GM23338 (cell line): ENCODE results near the gene TEX14. TPM values are rescaled to one million over a fixed set of nuclear protein-coding genes. Genes with fewer than 3 reads are reported as not detected.

Source experiments
- CREB1 ChIP-seq: fragments of 250-450 bp; sonication (Bioruptor Pico); IDR thresholded peaks from 2 replicates; pipeline ENCODE4 v1.5.0; 2020; ENCODE audit warnings: low read depth, mild to moderate bottlenecking, moderate library complexity
- EZH2 ChIP-seq: fragments of 200-600 bp; sonication (generic); IDR thresholded peaks from one replicate; pipeline ENCODE4 v1.8.0; 2017; ENCODE audit warnings: antibody characterized with exemption, mild to moderate bottlenecking, low read depth; ENCODE audit not compliant: unreplicated experiment
- NANOG ChIP-seq: IDR thresholded peaks from 2 replicates; pipeline ENCODE4 v1.6.1; 2016; ENCODE audit warnings: antibody characterized with exemption, borderline replicate concordance
- ZNF114 ChIP-seq: fragments of 250-450 bp; sonication (Bioruptor Pico); IDR thresholded peaks from 2 replicates; pipeline ENCODE4 v1.5.0; 2020; ENCODE audit warnings: mild to moderate bottlenecking, moderate library complexity
- polyA plus RNA-seq: library from polyadenylated mRNA; unstranded; fragments of >200 nt; fragmentation: Nextera tagmentation; extraction: Ambion mirVana; gene quantifications from 2 replicates; pipeline ENCODE4 v1.2.1, GENCODE V29; 2016
- total RNA-seq: library from RNA; depleted of rRNA; stranded (reverse); fragments of >200 nt; shearing (Covaris generic); gene quantifications from 2 replicates; pipeline ENCODE4 v1.2.3, GENCODE V29; 2014
- TF ChIP-seq, protein P1 (sequence below): fragments of 250-450 bp; sonication (Bioruptor Pico); IDR thresholded peaks from 2 replicates; pipeline ENCODE4 v1.5.0; 2020; ENCODE audit warnings: mild to moderate bottlenecking, moderate library complexity
- TF ChIP-seq, protein P2 (sequence below): IDR thresholded peaks from 2 replicates; pipeline ENCODE4 v1.6.1; 2016; ENCODE audit warnings: antibody characterized with exemption
- TF ChIP-seq, protein P3 (sequence below): IDR thresholded peaks from one replicate; pipeline ENCODE4 v1.6.1; 2018; ENCODE audit warnings: antibody characterized with exemption; ENCODE audit not compliant: unreplicated experiment

TEX14 gene
- total and polyA plus RNA-seq, 2 experiments from 2014 or later = 0.80 to 2.6 TPM

DNA sequence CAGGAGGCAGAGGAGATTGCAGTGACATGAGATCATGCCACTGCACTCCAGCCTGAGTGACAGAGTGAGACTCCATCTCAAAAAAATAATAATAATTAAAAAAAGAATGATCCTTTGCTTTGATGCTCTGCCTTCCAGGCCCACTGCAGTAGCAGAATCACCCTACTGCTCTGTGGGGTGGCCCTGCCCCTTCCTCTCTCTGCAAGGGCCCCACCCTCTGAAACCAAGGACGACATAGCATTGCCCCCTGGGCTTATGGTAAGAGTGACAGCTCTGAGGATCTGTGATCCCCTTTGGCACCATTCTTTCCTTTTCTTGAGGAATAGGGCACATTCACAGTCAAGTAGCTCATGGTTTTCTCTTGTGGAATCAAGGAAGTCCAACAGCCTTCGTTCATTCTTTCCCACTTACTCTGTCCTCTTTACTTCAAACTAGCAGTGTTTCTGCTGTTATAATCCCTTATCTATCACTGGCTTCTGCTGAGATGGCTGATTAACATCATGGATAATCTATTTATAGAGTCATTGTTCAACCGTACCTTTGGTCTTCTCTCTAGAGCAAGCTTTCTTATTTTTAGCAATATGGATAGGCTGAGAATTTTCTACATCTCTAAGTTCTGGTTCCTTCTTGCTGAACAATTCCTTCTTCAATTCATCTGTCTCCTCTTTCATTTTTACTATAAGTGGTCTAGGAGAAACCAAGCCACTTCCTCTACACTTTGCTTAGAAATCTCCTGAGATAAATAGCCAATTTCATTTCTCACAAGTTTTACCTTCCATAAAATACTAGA, 14.7 kb upstream of the TEX14 start (continued):
- TF ChIP-seq, protein P1, sequence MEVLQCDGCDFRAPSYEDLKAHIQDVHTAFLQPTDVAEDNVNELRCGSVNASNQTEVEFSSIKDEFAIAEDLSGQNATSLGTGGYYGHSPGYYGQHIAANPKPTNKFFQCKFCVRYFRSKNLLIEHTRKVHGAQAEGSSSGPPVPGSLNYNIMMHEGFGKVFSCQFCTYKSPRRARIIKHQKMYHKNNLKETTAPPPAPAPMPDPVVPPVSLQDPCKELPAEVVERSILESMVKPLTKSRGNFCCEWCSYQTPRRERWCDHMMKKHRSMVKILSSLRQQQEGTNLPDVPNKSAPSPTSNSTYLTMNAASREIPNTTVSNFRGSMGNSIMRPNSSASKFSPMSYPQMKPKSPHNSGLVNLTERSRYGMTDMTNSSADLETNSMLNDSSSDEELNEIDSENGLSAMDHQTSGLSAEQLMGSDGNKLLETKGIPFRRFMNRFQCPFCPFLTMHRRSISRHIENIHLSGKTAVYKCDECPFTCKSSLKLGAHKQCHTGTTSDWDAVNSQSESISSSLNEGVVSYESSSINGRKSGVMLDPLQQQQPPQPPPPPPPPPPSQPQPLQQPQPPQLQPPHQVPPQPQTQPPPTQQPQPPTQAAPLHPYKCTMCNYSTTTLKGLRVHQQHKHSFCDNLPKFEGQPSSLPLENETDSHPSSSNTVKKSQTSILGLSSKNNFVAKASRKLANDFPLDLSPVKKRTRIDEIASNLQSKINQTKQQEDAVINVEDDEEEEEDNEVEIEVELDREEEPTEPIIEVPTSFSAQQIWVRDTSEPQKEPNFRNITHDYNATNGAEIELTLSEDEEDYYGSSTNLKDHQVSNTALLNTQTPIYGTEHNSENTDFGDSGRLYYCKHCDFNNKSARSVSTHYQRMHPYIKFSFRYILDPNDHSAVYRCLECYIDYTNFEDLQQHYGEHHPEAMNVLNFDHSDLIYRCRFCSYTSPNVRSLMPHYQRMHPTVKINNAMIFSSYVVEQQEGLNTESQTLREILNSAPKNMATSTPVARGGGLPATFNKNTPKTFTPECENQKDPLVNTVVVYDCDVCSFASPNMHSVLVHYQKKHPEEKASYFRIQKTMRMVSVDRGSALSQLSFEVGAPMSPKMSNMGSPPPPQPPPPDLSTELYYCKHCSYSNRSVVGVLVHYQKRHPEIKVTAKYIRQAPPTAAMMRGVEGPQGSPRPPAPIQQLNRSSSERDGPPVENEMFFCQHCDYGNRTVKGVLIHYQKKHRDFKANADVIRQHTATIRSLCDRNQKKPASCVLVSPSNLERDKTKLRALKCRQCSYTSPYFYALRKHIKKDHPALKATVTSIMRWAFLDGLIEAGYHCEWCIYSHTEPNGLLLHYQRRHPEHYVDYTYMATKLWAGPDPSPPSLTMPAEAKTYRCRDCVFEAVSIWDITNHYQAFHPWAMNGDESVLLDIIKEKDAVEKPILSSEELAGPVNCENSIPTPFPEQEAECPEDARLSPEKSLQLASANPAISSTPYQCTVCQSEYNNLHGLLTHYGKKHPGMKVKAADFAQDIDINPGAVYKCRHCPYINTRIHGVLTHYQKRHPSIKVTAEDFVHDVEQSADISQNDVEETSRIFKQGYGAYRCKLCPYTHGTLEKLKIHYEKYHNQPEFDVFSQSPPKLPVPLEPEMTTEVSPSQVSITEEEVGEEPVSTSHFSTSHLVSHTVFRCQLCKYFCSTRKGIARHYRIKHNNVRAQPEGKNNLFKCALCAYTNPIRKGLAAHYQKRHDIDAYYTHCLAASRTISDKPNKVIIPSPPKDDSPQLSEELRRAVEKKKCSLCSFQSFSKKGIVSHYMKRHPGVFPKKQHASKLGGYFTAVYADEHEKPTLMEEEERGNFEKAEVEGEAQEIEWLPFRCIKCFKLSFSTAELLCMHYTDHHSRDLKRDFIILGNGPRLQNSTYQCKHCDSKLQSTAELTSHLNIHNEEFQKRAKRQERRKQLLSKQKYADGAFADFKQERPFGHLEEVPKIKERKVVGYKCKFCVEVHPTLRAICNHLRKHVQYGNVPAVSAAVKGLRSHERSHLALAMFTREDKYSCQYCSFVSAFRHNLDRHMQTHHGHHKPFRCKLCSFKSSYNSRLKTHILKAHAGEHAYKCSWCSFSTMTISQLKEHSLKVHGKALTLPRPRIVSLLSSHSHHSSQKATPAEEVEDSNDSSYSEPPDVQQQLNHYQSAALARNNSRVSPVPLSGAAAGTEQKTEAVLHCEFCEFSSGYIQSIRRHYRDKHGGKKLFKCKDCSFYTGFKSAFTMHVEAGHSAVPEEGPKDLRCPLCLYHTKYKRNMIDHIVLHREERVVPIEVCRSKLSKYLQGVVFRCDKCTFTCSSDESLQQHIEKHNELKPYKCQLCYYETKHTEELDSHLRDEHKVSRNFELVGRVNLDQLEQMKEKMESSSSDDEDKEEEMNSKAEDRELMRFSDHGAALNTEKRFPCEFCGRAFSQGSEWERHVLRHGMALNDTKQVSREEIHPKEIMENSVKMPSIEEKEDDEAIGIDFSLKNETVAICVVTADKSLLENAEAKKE (CRISPR knock-in tag) = no peak
- TF ChIP-seq CREB1 (CRISPR knock-in tag) (no peak), EZH2 (no peak), NANOG (no peak), ZNF114 (CRISPR knock-in tag) (no peak)
- TF ChIP-seq, protein P2, sequence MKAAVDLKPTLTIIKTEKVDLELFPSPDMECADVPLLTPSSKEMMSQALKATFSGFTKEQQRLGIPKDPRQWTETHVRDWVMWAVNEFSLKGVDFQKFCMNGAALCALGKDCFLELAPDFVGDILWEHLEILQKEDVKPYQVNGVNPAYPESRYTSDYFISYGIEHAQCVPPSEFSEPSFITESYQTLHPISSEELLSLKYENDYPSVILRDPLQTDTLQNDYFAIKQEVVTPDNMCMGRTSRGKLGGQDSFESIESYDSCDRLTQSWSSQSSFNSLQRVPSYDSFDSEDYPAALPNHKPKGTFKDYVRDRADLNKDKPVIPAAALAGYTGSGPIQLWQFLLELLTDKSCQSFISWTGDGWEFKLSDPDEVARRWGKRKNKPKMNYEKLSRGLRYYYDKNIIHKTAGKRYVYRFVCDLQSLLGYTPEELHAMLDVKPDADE = no peak
- TF ChIP-seq, protein P3, sequence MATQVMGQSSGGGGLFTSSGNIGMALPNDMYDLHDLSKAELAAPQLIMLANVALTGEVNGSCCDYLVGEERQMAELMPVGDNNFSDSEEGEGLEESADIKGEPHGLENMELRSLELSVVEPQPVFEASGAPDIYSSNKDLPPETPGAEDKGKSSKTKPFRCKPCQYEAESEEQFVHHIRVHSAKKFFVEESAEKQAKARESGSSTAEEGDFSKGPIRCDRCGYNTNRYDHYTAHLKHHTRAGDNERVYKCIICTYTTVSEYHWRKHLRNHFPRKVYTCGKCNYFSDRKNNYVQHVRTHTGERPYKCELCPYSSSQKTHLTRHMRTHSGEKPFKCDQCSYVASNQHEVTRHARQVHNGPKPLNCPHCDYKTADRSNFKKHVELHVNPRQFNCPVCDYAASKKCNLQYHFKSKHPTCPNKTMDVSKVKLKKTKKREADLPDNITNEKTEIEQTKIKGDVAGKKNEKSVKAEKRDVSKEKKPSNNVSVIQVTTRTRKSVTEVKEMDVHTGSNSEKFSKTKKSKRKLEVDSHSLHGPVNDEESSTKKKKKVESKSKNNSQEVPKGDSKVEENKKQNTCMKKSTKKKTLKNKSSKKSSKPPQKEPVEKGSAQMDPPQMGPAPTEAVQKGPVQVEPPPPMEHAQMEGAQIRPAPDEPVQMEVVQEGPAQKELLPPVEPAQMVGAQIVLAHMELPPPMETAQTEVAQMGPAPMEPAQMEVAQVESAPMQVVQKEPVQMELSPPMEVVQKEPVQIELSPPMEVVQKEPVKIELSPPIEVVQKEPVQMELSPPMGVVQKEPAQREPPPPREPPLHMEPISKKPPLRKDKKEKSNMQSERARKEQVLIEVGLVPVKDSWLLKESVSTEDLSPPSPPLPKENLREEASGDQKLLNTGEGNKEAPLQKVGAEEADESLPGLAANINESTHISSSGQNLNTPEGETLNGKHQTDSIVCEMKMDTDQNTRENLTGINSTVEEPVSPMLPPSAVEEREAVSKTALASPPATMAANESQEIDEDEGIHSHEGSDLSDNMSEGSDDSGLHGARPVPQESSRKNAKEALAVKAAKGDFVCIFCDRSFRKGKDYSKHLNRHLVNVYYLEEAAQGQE = no peak
